Naive thymus-derived CD8-positive, alpha-beta T cell (primary cell): ENCODE results near the gene COA3. TPM values are rescaled to one million over a fixed set of nuclear protein-coding genes. Genes with fewer than 3 reads are reported as not detected.
A peak's percentile ranks its signal among the peaks of the same experiment; 100 is the strongest.

Experiments used
- ATAC-seq, 2 donors: fragments of 150-1000 bp; cut with Tn5 transposase in 1 of 2; sonication (Bioruptor Pico), chemical (Tn5 transposase) in 1 of 2; 1 replicate in 1 of 2; 2 replicates in 1 of 2; pipeline ENCODE4 v1.10.0; 2021; ENCODE audit warnings: mild to moderate bottlenecking in 2 of 2, moderate library complexity in 2 of 2
- POLR2A ChIA-PET: fragments of 350-600 bp; sonication (Branson Sonifier 250); formaldehyde crosslinking; loops from one replicate; lab custom pipeline; 2021; ENCODE audit warnings: antibody characterized with exemption; lab: Charles Lee
- DNase-seq, 10 donors: peaks; one replicate each; pipeline versions ENCODE4 v3.0.0 to v3.0.0-alpha.2; 2020 to 2022
- H3K27ac Mint-ChIP-seq, 10 donors: one replicate each; pipeline ENCODE4 v1.8.0; 2020 to 2022; ENCODE audit warnings: mild to moderate bottlenecking in 10 of 10, mixed read lengths in 10 of 10, moderate library complexity in 4 of 10, inconsistent platforms in 1 of 10
- H3K27me3 Mint-ChIP-seq, 5 donors: one replicate each; pipeline ENCODE4 v1.8.0; 2021 to 2022; ENCODE audit warnings: mixed read lengths in 5 of 5
- H3K36me3 Mint-ChIP-seq, 3 donors: one replicate each; pipeline ENCODE4 v1.8.0; 2020 to 2022; ENCODE audit warnings: mixed read lengths in 3 of 3, mild to moderate bottlenecking in 2 of 3, inconsistent platforms in 1 of 3
- H3K4me1 Mint-ChIP-seq, 4 donors: one replicate each; pipeline ENCODE4 v1.8.0; 2021 to 2022; ENCODE audit warnings: mixed read lengths in 4 of 4
- H3K4me3 Mint-ChIP-seq, 10 donors: one replicate each; pipeline ENCODE4 v1.8.0; 2020 to 2022; ENCODE audit warnings: mild to moderate bottlenecking in 10 of 10, mixed read lengths in 10 of 10, moderate library complexity in 6 of 10, inconsistent platforms in 1 of 10
- H3K9me3 Mint-ChIP-seq, 9 donors: one replicate each; pipeline ENCODE4 v1.8.0; 2020 to 2022; ENCODE audit warnings: mixed read lengths in 9 of 9, mild to moderate bottlenecking in 3 of 9, inconsistent platforms in 1 of 9, moderate library complexity in 1 of 9
- polyA plus RNA-seq, 3 donors: library from polyadenylated mRNA; unstranded; fragments of 300-500 nt; fragmentation: Illumina TruSeq; gene quantifications; one replicate each; pipeline ENCODE4 v1.2.3, GENCODE V29; 2021
- total RNA-seq, 8 experiments: library from RNA in 2 of 8; stranded (reverse) in 2 of 8; gene quantifications; one replicate each; pipeline ENCODE4 v1.2.3 and lab custom pipeline; 2021 to 2026

Gene COA3
- total and polyA plus RNA-seq, 5 experiments from 2014 or later, result 26.7 to 119 (median 106) TPM

- peaks cover 0 to 34% (median 7%) of the 10 kb centered on the region in 3 donors for H3K36me3 Mint-ChIP-seq
- no peaks in the 10 kb centered on the region for H3K9me3 Mint-ChIP-seq
- no peaks in the 10 kb centered on the region for H3K27me3 Mint-ChIP-seq
These were observed 35.4 kb upstream of the COA3 start for GRCh38 chr17:42833767-42834422.

DNA sequence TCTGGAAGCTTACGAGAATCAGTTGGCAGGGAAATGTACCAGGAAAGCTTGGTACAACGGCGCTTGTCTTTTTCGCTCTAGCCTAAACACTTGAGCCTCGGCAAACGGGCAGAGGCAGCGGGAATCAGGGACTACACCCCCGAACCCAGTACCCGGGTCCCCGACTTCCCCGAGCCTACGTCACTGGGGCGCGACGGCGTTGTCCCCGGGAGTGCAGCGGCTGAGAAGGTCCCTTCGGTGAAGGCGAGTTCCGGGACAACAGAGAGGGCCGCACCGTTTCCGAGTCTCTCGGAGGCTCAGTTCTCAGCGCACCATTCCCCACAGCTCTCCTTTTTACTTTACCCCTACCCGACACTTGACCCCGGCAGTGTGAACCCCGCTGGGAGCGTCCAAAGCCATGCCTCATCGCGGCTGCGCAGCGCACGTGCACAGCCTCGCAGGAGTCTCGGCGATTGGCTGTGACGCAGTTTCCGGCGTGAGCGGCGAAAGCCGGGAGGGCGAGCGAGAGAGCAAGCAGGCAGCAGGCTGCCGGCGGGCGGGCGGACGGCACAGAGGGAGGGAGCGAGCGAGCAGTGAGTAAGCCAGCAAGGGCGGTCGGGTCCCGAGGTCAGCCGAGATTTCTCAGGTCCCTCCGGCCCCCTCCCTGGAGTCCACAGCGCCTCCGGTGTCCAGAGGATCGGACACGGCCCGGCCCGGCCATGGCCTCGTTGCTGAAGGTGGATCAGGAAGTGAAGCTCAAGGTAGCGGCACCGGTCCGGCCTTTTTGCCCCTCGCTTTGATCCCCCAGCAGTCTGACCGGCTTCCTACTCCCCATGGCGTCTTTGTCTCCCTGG lies 34.6 kb upstream of the COA3 start, which contains the start of gene PSME3:
PSME3 (plus strand) TSS at position 464 of the 833 bp plus-strand sequence; CDS start at position 699, 235 bp downstream.
- Mint-ChIP-seq H3K27ac (peak within 1 kb of the TSS; percentile 94 to 100 (median 100)), H3K9me3 (no peaks in the 10 kb centered on the region), H3K36me3 (peaks cover 0 to 27% (median 4%) of the 10 kb centered on the region in 3 donors), H3K4me3 (peak within 1 kb of the TSS; percentile 92 to 98 (median 96)), H3K27me3 (no peaks in the 10 kb centered on the region), H3K4me1 (peaks cover 19 to 31% (median 29%) of the 10 kb centered on the region in 4 donors)
- ATAC-seq, result peak; percentile 92 to 96
- DNase-seq, result peak; percentile 80 to 95 (median 88)
- POLR2A ChIA-PET, result interaction anchor here (0.5 to 3.5 kb wide), 11 partner anchors 9 to 563 kb away, joined by 3 to 53 read pairs (median 5); partner anchors contain the start of genes BECN1, NBR1, PSMC3IP and RPL27

More at GRCh38 chr17:42833767-42834422, 35.4 kb upstream of the COA3 start:
- POLR2A ChIA-PET, result interaction anchor here (0.6 to 3.5 kb wide), 9 partner anchors 10 to 527 kb away, joined by 3 to 53 read pairs (median 6); partner anchors contain the start of genes BECN1, NBR1, PSMC3IP and RPL27
- peak in 2 of 10 donors; percentile 7 to 9 for DNase-seq
- no peak for ATAC-seq
- Mint-ChIP-seq H3K27ac (peak overlapping the region; percentile 53 to 100 (median 100)), H3K4me1 (peaks cover 19 to 31% (median 29%) of the 10 kb centered on the region in 4 donors), H3K4me3 (peak overlapping the region; percentile 92 to 98 (median 96))

GRCh38 chr17:42832213-42832933 lies 33.9 kb upstream of the COA3 start:
- H3K4me3 Mint-ChIP-seq, result peak overlapping the region; percentile 92 to 98 (median 96)
- peaks cover 19 to 29% (median 28%) of the 10 kb centered on the region in 4 donors for H3K4me1 Mint-ChIP-seq
- no peaks in the 10 kb centered on the region for H3K27me3 Mint-ChIP-seq
- H3K9me3 Mint-ChIP-seq, result no peaks in the 10 kb centered on the region
- DNase-seq, result no peak
- H3K27ac Mint-ChIP-seq, result peak overlapping the region; percentile 94 to 100 (median 100)
- H3K36me3 Mint-ChIP-seq, result peaks cover 0 to 20% (median 0%) of the 10 kb centered on the region in 3 donors
- POLR2A ChIA-PET, result interaction anchor here (0.5 to 3.5 kb wide), 7 partner anchors 8 to 563 kb away, joined by 3 to 53 read pairs (median 6); partner anchors contain the start of genes BECN1, NBR1, RPL27 and VPS25
- peak in 1 of 2 donors; percentile 26 for ATAC-seq

DNA sequence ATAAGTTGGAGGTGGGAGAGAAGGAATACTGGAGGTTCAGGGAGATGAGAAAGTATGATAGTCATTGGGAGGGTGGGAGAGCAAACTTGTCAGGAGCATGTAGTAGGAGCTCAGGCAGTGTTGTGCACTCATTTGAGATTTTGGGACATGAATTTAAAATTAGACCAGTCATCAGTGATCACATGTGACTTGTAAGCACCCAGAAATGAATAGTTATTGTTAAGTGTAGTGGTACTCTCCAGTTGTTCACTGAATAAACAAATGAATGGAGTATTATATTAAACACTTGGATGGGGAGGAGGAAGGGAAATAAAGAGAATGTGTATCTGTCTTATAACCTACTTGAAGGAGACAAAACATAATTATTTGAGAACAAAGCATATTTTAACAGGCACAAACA lies 32.5 kb upstream of the COA3 start:
- H3K27ac Mint-ChIP-seq, result peak overlapping the region in 3 of 10 donors; percentile 8 to 52 (median 38)
- POLR2A ChIA-PET, result interaction anchor here (0.6 kb wide), 1 partner anchor 480 kb away, joined by 3 read pairs; no protein-coding TSS in a partner anchor
- no peak for DNase-seq
- no peaks in the 10 kb centered on the region for H3K9me3 Mint-ChIP-seq
- H3K36me3 Mint-ChIP-seq, result peaks cover 0 to 8% (median 0%) of the 10 kb centered on the region in 3 donors
- peaks cover 19 to 29% (median 28%) of the 10 kb centered on the region in 4 donors for H3K4me1 Mint-ChIP-seq
- no peak for ATAC-seq
- H3K4me3 Mint-ChIP-seq, result peak overlapping the region in 3 of 10 donors; percentile 37 to 61 (median 48)
- H3K27me3 Mint-ChIP-seq, result no peaks in the 10 kb centered on the region

GRCh38 chr17:42827472-42827871 lies 29.0 kb upstream of the COA3 start:
- Mint-ChIP-seq H3K4me1 (peaks cover 13 to 27% (median 23%) of the 10 kb centered on the region in 4 donors), H3K27me3 (no peaks in the 10 kb centered on the region), H3K36me3 (no peaks in the 10 kb centered on the region), H3K27ac (no peak overlapping the region), H3K4me3 (no peak overlapping the region), H3K9me3 (no peaks in the 10 kb centered on the region)
- POLR2A ChIA-PET, result no interaction called here
- DNase-seq (no peak), ATAC-seq (no peak)

- Mint-ChIP-seq H3K4me1 (peaks cover 4 to 47% (median 38%) of the 10 kb centered on the region in 4 donors), H3K27ac (peak overlapping the region in 4 of 10 donors; percentile 17 to 80 (median 46)), H3K4me3 (peak overlapping the region in 7 of 10 donors; percentile 11 to 72 (median 43)), H3K36me3 (peaks cover 0 to 56% (median 14%) of the 10 kb centered on the region in 3 donors), H3K27me3 (no peaks in the 10 kb centered on the region), H3K9me3 (no peaks in the 10 kb centered on the region)
- ATAC-seq, result no peak
- DNase-seq, result no peak
- POLR2A ChIA-PET, result interaction anchor here (1.1 kb wide), 1 partner anchor 14 kb away, joined by 3 read pairs; no protein-coding TSS in a partner anchor
These were observed 22.7 kb upstream of the COA3 start for GRCh38 chr17:42821176-42821575.

- peak overlapping the region in 1 of 10 donors; percentile 45 for H3K4me3 Mint-ChIP-seq
- H3K27ac Mint-ChIP-seq, result peak overlapping the region in 4 of 10 donors; percentile 27 to 72 (median 34)
- H3K36me3 Mint-ChIP-seq, result peaks cover 6 to 67% (median 21%) of the 10 kb centered on the region in 3 donors
- ATAC-seq (peak in 1 of 2 donors; percentile 18), DNase-seq (peak in 9 of 10 donors; percentile 35 to 52 (median 48))
- POLR2A ChIA-PET, result interaction anchor here (0.6 to 1.1 kb wide), 2 partner anchors 15 to 570 kb away, joined by 3 to 4 read pairs; no protein-coding TSS in a partner anchor
- H3K9me3 Mint-ChIP-seq, result no peaks in the 10 kb centered on the region
- H3K4me1 Mint-ChIP-seq, result peaks cover 4 to 47% (median 37%) of the 10 kb centered on the region in 4 donors
- no peaks in the 10 kb centered on the region for H3K27me3 Mint-ChIP-seq
These were observed 21.5 kb upstream of the COA3 start for GRCh38 chr17:42819939-42820535.

GRCh38 chr17:42818379-42818778 lies 19.9 kb upstream of the COA3 start:
- H3K4me3 Mint-ChIP-seq, result peak overlapping the region in 1 of 10 donors; percentile 45
- no peaks in the 10 kb centered on the region for H3K9me3 Mint-ChIP-seq
- ATAC-seq (no peak), DNase-seq (no peak)
- H3K27ac Mint-ChIP-seq, result peak overlapping the region in 2 of 10 donors; percentile 16 to 22
- peaks cover 2 to 35% (median 25%) of the 10 kb centered on the region in 4 donors for H3K4me1 Mint-ChIP-seq
- H3K27me3 Mint-ChIP-seq, result no peaks in the 10 kb centered on the region
- H3K36me3 Mint-ChIP-seq, result peaks cover 14 to 84% (median 31%) of the 10 kb centered on the region in 3 donors
- POLR2A ChIA-PET, result no interaction called here

DNA sequence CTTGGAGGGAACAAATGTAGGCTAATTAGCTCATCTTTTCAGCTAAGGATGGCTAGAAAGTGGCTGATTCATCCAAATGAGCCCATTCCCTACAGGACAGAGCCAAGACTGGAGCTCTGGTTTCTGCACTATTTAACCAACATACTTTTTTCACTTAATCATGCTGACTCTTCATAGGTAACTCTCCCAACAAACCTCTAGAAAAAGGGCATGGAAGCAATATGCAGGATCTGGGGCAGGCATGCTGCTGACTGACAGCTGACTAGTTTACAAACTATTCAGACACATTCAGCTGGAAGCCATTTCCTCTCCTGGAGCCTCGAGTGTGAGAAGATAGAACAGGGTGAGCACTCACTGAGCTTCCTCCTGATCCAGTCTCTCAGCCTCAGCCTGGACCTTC lies 19.4 kb upstream of the COA3 start:
- DNase-seq (no peak), ATAC-seq (no peak)
- Mint-ChIP-seq H3K27ac (no peak overlapping the region), H3K4me3 (no peak overlapping the region), H3K9me3 (no peaks in the 10 kb centered on the region), H3K4me1 (peaks cover 2 to 32% (median 23%) of the 10 kb centered on the region in 4 donors), H3K27me3 (no peaks in the 10 kb centered on the region), H3K36me3 (peaks cover 14 to 88% (median 31%) of the 10 kb centered on the region in 3 donors)
- POLR2A ChIA-PET, result no interaction called here

DNA sequence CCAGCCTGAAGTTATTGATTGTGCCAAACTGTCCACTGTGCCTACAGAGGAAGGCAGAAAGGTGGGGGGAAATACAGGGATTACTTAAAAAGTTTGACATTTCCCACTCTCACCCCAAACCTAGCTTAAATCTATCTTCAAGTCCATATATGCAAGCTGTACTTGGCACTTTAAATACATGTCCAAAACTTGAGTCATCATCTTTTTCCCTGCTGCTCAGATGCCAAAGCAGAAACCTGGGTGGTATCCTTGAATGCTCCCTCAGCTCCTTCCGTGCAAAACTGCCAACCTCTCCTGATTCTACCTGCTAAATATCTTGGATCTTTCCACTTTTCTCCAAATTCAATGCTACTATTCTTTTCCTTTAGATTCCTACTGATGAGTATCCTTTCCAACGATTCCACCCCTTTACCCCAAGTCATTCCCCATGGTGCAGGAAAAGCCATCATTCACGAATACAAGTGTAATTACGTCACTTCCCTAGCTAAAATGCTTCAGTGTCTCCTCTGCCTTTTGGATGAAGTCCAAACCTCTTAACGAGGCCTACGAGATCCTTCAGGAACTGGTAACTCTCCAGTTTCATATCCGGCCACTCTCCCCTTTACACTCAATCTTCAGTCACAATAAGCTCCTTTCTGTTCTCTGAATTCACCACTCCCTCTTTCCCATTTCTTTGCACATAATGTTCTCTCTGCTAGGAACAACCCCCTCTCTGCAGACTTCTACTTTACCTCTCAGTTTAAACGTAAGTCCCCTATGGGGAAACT lies 16.3 kb upstream of the COA3 start:
- Mint-ChIP-seq H3K27me3 (no peaks in the 10 kb centered on the region), H3K27ac (peak overlapping the region in 1 of 10 donors; percentile 74), H3K9me3 (no peaks in the 10 kb centered on the region), H3K36me3 (peaks cover 19 to 93% (median 38%) of the 10 kb centered on the region in 3 donors), H3K4me1 (peaks cover 0 to 10% (median 4%) of the 10 kb centered on the region in 4 donors), H3K4me3 (no peak overlapping the region)
- POLR2A ChIA-PET, result interaction anchor here (0.7 to 1.5 kb wide), 2 partner anchors 9 to 723 kb away, joined by 3 to 5 read pairs; partner anchors contain the start of gene BECN1
- DNase-seq, result no peak
- ATAC-seq, result no peak
